ENCODE data around the gene USP17L18. TPM values are rescaled to one million over a fixed set of nuclear protein-coding genes. Genes with fewer than 3 reads are reported as not detected.

USP17L18 gene
- total and polyA plus RNA-seq, 3 experiments from 2014 or later: not detected

Other genes starting within 250 kb of the USP17L18 start
- not detected for gene FAM90A26, start 78.2 kb upstream of the USP17L18 start, total RNA-seq
- not detected for gene FAM90A26, start 78.2 kb upstream of the USP17L18 start, polyA plus RNA-seq
- gene USP17L10, start 38.0 kb upstream of the USP17L18 start, total RNA-seq: not detected
- not detected for gene USP17L10, start 38.0 kb upstream of the USP17L18 start, polyA plus RNA-seq
- under 1 TPM in 1 of 2 experiments, not detected in 1; 0.13 TPM for gene USP17L11, start 33.2 kb upstream of the USP17L18 start, total RNA-seq
- gene USP17L11, start 33.2 kb upstream of the USP17L18 start, polyA plus RNA-seq: not detected
- not detected for gene USP17L12, start 28.5 kb upstream of the USP17L18 start, total RNA-seq
- not detected for gene USP17L12, start 28.5 kb upstream of the USP17L18 start, polyA plus RNA-seq
- gene USP17L13, start 23.7 kb upstream of the USP17L18 start, total RNA-seq: not detected
- not detected for gene USP17L13, start 23.7 kb upstream of the USP17L18 start, polyA plus RNA-seq
- gene USP17L15, start 14.2 kb upstream of the USP17L18 start, total RNA-seq: not detected
- gene USP17L15, start 14.2 kb upstream of the USP17L18 start, polyA plus RNA-seq: not detected
- gene USP17L17, start 4.8 kb upstream of the USP17L18 start, total RNA-seq: not detected
- gene USP17L17, start 4.8 kb upstream of the USP17L18 start, polyA plus RNA-seq: not detected
- not detected for gene USP17L19, start 4.7 kb downstream of the USP17L18 start, total RNA-seq
- not detected for gene USP17L19, start 4.7 kb downstream of the USP17L18 start, polyA plus RNA-seq
- gene USP17L20, start 9.5 kb downstream of the USP17L18 start, total RNA-seq: not detected
- not detected for gene USP17L20, start 9.5 kb downstream of the USP17L18 start, polyA plus RNA-seq
- not detected for gene USP17L21, start 14.2 kb downstream of the USP17L18 start, total RNA-seq
- not detected for gene USP17L21, start 14.2 kb downstream of the USP17L18 start, polyA plus RNA-seq
- not detected for gene USP17L22, start 19.0 kb downstream of the USP17L18 start, total RNA-seq
- gene USP17L22, start 19.0 kb downstream of the USP17L18 start, polyA plus RNA-seq: not detected
- gene USP17L24, start 76.5 kb downstream of the USP17L18 start, total RNA-seq: not detected
- not detected for gene USP17L24, start 76.5 kb downstream of the USP17L18 start, polyA plus RNA-seq
- gene USP17L25, start 81.3 kb downstream of the USP17L18 start, total RNA-seq: not detected
- gene USP17L25, start 81.3 kb downstream of the USP17L18 start, polyA plus RNA-seq: not detected
- gene USP17L26, start 86.0 kb downstream of the USP17L18 start, total RNA-seq: not detected
- not detected for gene USP17L26, start 86.0 kb downstream of the USP17L18 start, polyA plus RNA-seq
- not detected for gene USP17L5, start 90.8 kb downstream of the USP17L18 start, total RNA-seq
- not detected for gene USP17L5, start 90.8 kb downstream of the USP17L18 start, polyA plus RNA-seq
- not detected for gene USP17L27, start 95.5 kb downstream of the USP17L18 start, total RNA-seq
- gene USP17L27, start 95.5 kb downstream of the USP17L18 start, polyA plus RNA-seq: not detected
- not detected for gene USP17L28, start 100.3 kb downstream of the USP17L18 start, total RNA-seq
- not detected for gene USP17L28, start 100.3 kb downstream of the USP17L18 start, polyA plus RNA-seq
- not detected for gene USP17L29, start 105.0 kb downstream of the USP17L18 start, total RNA-seq
- gene USP17L29, start 105.0 kb downstream of the USP17L18 start, polyA plus RNA-seq: not detected
- not detected for gene USP17L30, start 114.5 kb downstream of the USP17L18 start, total RNA-seq
- gene USP17L30, start 114.5 kb downstream of the USP17L18 start, polyA plus RNA-seq: not detected
- not detected for gene DEFB131A, start 195.8 kb downstream of the USP17L18 start, total RNA-seq
- gene DEFB131A, start 195.8 kb downstream of the USP17L18 start, polyA plus RNA-seq: not detected